Lower leg skin (tissue), 3 donors: ENCODE data around the gene RCAN1.

ENCODE experiments used
- CTCF ChIP-seq, 3 donors: fragments of 450-650 bp; IDR thresholded peaks; one replicate each; pipeline ENCODE4 v1.5.1; 2016; ENCODE audit warnings: antibody characterized with exemption in 3 of 3, mild to moderate bottlenecking in 3 of 3, moderate library complexity in 2 of 3
- POLR2A ChIP-seq, 2 donors: fragments of 450-650 bp; IDR thresholded peaks; one replicate each; pipeline ENCODE4 v1.6.1; 2016 to 2017; ENCODE audit warnings: antibody characterized with exemption in 2 of 2, mild to moderate bottlenecking in 1 of 2, moderate library complexity in 1 of 2

DNA sequence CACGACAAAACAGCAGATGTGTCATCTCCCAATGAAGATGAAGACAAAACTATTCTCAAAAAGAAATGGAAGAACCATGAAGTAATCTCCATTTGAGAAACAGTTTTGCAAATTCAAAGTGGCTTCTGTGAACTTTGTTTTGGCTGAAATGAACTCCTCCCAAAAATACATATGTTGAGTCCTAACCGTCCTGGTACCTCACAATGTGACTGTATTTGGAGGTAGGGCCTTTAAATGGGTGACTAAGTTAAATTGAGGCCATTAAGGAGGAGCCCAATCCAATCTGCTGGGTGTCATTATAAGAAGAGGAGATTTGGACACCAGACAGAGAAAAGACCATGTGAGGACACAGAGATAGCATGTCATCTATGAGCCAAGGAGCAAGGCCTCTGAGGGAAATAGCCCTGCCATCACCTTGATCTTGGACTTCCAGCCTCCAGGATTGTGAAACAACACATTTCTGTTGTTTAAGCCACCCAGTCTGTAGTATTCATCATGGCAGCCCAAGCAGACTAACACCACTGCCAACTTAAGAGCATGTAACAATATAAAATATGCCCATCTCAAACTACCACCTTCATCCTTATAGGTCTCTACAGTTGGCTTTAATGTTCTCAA, 64.6 kb downstream of the RCAN1 start:
- TF ChIP-seq CTCF (IDR thresholded peaks at IDR 0.05) (no peak), POLR2A (IDR thresholded peaks at IDR 0.05) (no peak)
